Vagina (tissue), 2 donors: Measurements from ENCODE around the gene SHC3. TPM values are rescaled to one million over a fixed set of nuclear protein-coding genes. Genes with fewer than 3 reads are reported as not detected.

Experiments used
- DNase-seq, 2 donors: peaks; one replicate each; pipeline ENCODE4 v3.0.0-alpha.2; 2017; ENCODE audit errors: extremely low spot score in 2 of 2
- H3K27ac ChIP-seq: fragments of 200-600 bp; sonication (generic); one replicate; pipeline ENCODE4 v1.5.1; 2019
- H3K27me3 ChIP-seq: fragments of 200-600 bp; sonication (generic); one replicate; pipeline ENCODE4 v1.5.1; 2019
- H3K36me3 ChIP-seq, 2 donors: fragments of 200-600 bp; sonication (generic); one replicate each; pipeline ENCODE4 v1.5.1; 2017 to 2019
- H3K4me1 ChIP-seq: fragments of 200-600 bp; sonication (generic); one replicate; pipeline ENCODE4 v1.5.1; 2019
- H3K4me3 ChIP-seq, 2 donors: fragments of 200-600 bp; sonication (generic); 1 replicate in 1 of 2; 2 replicates in 1 of 2; pipeline ENCODE4 v1.5.1; 2016 to 2019
- H3K9me3 ChIP-seq: fragments of 200-600 bp; sonication (generic); one replicate; pipeline ENCODE4 v1.5.1; 2019
- CTCF ChIP-seq, 3 experiments: fragments of 450-650 bp in 2 of 3; fragments of 200-600 bp in 1 of 3; sonication (generic) in 1 of 3; IDR thresholded peaks; one replicate each; pipeline ENCODE4 v1.5.1; 2017 to 2019; ENCODE audit warnings: antibody characterized with exemption in 3 of 3, mild to moderate bottlenecking in 2 of 3, moderate library complexity in 2 of 3
- POLR2A ChIP-seq, 2 donors: fragments of 450-650 bp; IDR thresholded peaks; one replicate each; pipeline ENCODE4 v1.6.1; 2017; ENCODE audit warnings: antibody characterized with exemption in 2 of 2, mild to moderate bottlenecking in 2 of 2, moderate library complexity in 2 of 2
- POLR2AphosphoS5 ChIP-seq, 2 donors: sonication (generic); formaldehyde crosslinking; IDR thresholded peaks; one replicate each; pipeline ENCODE4 v1.9.0; 2017; ENCODE audit warnings: antibody characterized with exemption in 2 of 2, mild to moderate bottlenecking in 2 of 2, low read depth in 1 of 2; ENCODE audit not compliant: insufficient read depth in 1 of 2
- intact Hi-C: fragments of 100-400 bp; cut with DNase I; formaldehyde crosslinking; loops from one replicate; pipeline ENCODE4 v1.15.1; 2023
- total RNA-seq: library from RNA; depleted of rRNA; stranded (reverse); fragments of >200 nt; gene quantifications from one replicate; pipeline ENCODE4 v1.2.3, GENCODE V29; 2016

SHC3 gene
- total RNA-seq, 1 donor from 2014 or later: 6.1 TPM

GRCh38 chr9:89049646-89050045 is 129.0 kb downstream of the SHC3 start:
- H3K9me3 ChIP-seq: no peaks in the 10 kb centered on the region
- H3K4me1 ChIP-seq: no peaks in the 10 kb centered on the region
- no peak for DNase-seq
- intact Hi-C loops: no loop called here
- TF ChIP-seq POLR2A (IDR thresholded peaks at IDR 0.05) (no peak), POLR2AphosphoS5 (IDR thresholded peaks at IDR 0.05; ENCODE audit: insufficient read depth in 1 of 2, low read depth in 1 of 2) (no peak), CTCF (IDR thresholded peaks at IDR 0.05) (no peak)
- H3K27me3 ChIP-seq: no peaks in the 10 kb centered on the region
- no peaks in the 10 kb centered on the region for H3K36me3 ChIP-seq
- H3K4me3 ChIP-seq: no peak overlapping the region
- no peak overlapping the region for H3K27ac ChIP-seq

DNA sequence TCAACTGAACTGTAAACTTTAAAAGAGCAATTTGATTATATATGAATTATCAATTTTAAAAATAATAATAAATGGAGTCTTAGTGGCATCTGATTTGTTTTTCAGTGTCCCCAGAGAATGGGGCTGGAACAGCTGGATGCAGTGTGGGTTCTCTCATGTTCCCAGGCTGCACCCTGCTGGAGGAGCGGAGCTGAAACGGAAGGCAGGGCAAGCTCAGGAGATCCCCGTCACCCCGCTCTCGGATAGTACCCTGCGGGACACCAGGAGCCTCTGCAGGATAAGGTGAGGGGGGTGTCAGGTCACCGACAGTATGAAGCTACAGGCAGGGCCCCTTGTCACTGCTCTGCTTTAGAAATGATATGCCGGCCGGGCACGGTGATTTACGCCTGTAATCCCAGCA is 130.0 kb downstream of the SHC3 start:
- Histone ChIP-seq H3K27ac (no peak overlapping the region), H3K27me3 (no peaks in the 10 kb centered on the region), H3K4me3 (no peak overlapping the region), H3K36me3 (no peaks in the 10 kb centered on the region), H3K9me3 (no peaks in the 10 kb centered on the region), H3K4me1 (no peaks in the 10 kb centered on the region)
- peak in 1 of 2 donors; percentile 44 for DNase-seq
- intact Hi-C loops: no loop called here
- TF ChIP-seq POLR2AphosphoS5 (IDR thresholded peaks at IDR 0.05; ENCODE audit: insufficient read depth in 1 of 2, low read depth in 1 of 2) (no peak), CTCF (IDR thresholded peaks at IDR 0.05) (no peak), POLR2A (IDR thresholded peaks at IDR 0.05) (no peak)

DNA sequence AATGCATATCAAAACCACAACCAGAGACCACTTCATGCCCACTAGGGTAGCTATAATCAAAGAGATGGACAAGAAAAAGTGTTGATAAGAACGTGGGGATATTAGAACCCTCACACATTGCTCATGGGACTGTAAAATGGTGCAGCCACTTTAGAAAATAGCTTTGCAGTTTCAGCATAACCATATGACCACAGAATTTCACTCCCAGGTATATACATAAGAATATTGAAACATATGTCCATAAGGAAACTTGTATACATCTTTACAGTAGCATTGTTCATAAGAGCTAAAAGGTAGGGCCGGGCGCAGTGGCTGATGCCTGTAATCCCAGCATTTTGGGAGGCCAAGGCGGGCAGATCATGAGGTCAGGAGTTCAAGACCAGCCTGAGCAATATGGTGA is 131.0 kb downstream of the SHC3 start:
- peak in 1 of 2 donors; percentile 56 for DNase-seq
- Histone ChIP-seq H3K4me1 (no peaks in the 10 kb centered on the region), H3K9me3 (no peaks in the 10 kb centered on the region), H3K4me3 (no peak overlapping the region), H3K36me3 (no peaks in the 10 kb centered on the region), H3K27ac (no peak overlapping the region), H3K27me3 (no peaks in the 10 kb centered on the region)
- TF ChIP-seq POLR2AphosphoS5 (IDR thresholded peaks at IDR 0.05; ENCODE audit: insufficient read depth in 1 of 2, low read depth in 1 of 2) (no peak), POLR2A (IDR thresholded peaks at IDR 0.05) (no peak), CTCF (IDR thresholded peaks at IDR 0.05) (no peak)
- intact Hi-C loops: no loop called here

GRCh38 chr9:89046832-89047231 is 131.8 kb downstream of the SHC3 start:
- Histone ChIP-seq H3K36me3 (no peaks in the 10 kb centered on the region), H3K4me1 (no peaks in the 10 kb centered on the region), H3K9me3 (no peaks in the 10 kb centered on the region), H3K4me3 (no peak overlapping the region), H3K27me3 (no peaks in the 10 kb centered on the region), H3K27ac (peak overlapping the region; percentile 13)
- intact Hi-C loops: no loop called here
- peak in 1 of 2 donors; percentile 34 for DNase-seq
- TF ChIP-seq CTCF (IDR thresholded peaks at IDR 0.05): no peak
- no peak for TF ChIP-seq POLR2A (IDR thresholded peaks at IDR 0.05)
- no peak for TF ChIP-seq POLR2AphosphoS5 (IDR thresholded peaks at IDR 0.05; ENCODE audit: insufficient read depth in 1 of 2, low read depth in 1 of 2)

GRCh38 chr9:89044881-89045280 is 133.7 kb downstream of the SHC3 start:
- Histone ChIP-seq H3K9me3 (no peaks in the 10 kb centered on the region), H3K27ac (no peak overlapping the region), H3K4me3 (no peak overlapping the region), H3K36me3 (no peaks in the 10 kb centered on the region), H3K4me1 (no peaks in the 10 kb centered on the region), H3K27me3 (no peaks in the 10 kb centered on the region)
- no peak for TF ChIP-seq CTCF (IDR thresholded peaks at IDR 0.05)
- TF ChIP-seq POLR2A (IDR thresholded peaks at IDR 0.05): no peak
- no peak for TF ChIP-seq POLR2AphosphoS5 (IDR thresholded peaks at IDR 0.05; ENCODE audit: insufficient read depth in 1 of 2, low read depth in 1 of 2)
- DNase-seq: peak in 1 of 2 donors; percentile 65
- intact Hi-C loops: no loop called here
